Spleen (tissue), 11 donors: ENCODE measurements around the gene LRBA. TPM values are rescaled to one million over a fixed set of nuclear protein-coding genes. Genes with fewer than 3 reads are reported as not detected.

Experiments
- DNase-seq: peaks from one replicate; pipeline ENCODE4 v3.0.0-alpha.2; 2020
- H3K27ac ChIP-seq, 8 donors: fragments of 200-600 bp; sonication (generic) in 7 of 8; 1 replicate in 4 of 8; 2 replicates in 4 of 8; pipeline versions ENCODE4 v1.5.0 to v1.8.0; 2016 to 2021; ENCODE audit warnings: inconsistent platforms in 4 of 8, mild to moderate bottlenecking in 4 of 8, moderate library complexity in 1 of 8
- H3K27me3 ChIP-seq, 7 donors: fragments of 200-600 bp; sonication (generic) in 6 of 7; replicated peaks in 1 of 7; 1 replicate in 4 of 7; 2 replicates in 3 of 7; pipeline versions ENCODE4 v1.5.0 to v1.8.0; 2016 to 2021; ENCODE audit warnings: inconsistent platforms in 3 of 7, mild to moderate bottlenecking in 1 of 7
- H3K36me3 ChIP-seq, 6 donors: fragments of 200-600 bp; sonication (generic) in 5 of 6; 1 replicate in 4 of 6; 2 replicates in 2 of 6; pipeline versions ENCODE4 v1.5.0 to v1.8.0; 2016 to 2021; ENCODE audit warnings: inconsistent platforms in 2 of 6
- H3K4me1 ChIP-seq, 6 donors: fragments of 200-600 bp; sonication (generic) in 5 of 6; 1 replicate in 3 of 6; 2 replicates in 3 of 6; pipeline versions ENCODE4 v1.5.0 to v1.8.0; 2016 to 2021; ENCODE audit warnings: inconsistent platforms in 3 of 6
- H3K4me3 ChIP-seq, 8 donors: fragments of 200-600 bp; sonication (generic) in 7 of 8; 1 replicate in 4 of 8; 2 replicates in 4 of 8; pipeline versions ENCODE4 v1.5.0 to v1.8.0; 2016 to 2021; ENCODE audit warnings: inconsistent platforms in 4 of 8, mild to moderate bottlenecking in 4 of 8, moderate library complexity in 2 of 8
- H3K9me3 ChIP-seq, 8 donors: fragments of 200-600 bp; sonication (generic) in 7 of 8; 1 replicate in 4 of 8; 2 replicates in 4 of 8; pipeline versions ENCODE4 v1.5.0 to v1.8.0; 2016 to 2021; ENCODE audit warnings: inconsistent platforms in 4 of 8
- CTCF ChIP-seq, 11 experiments: fragments of 200-600 bp in 7 of 11; fragments of 450-650 bp in 4 of 11; sonication (generic) in 4 of 11; IDR thresholded peaks in 8 of 11; conservative IDR thresholded peaks in 3 of 11; 1 replicate in 7 of 11; 2 replicates in 4 of 11; pipeline versions ENCODE4 v1.4.0 to v1.8.0; 2016 to 2021; ENCODE audit warnings: antibody characterized with exemption in 11 of 11, inconsistent platforms in 4 of 11, mild to moderate bottlenecking in 1 of 11
- POLR2A ChIP-seq, 3 donors: fragments of 450-650 bp; IDR thresholded peaks; one replicate each; pipeline ENCODE4 v1.5.1; 2017; ENCODE audit warnings: antibody characterized with exemption in 3 of 3, mild to moderate bottlenecking in 1 of 3
- POLR2AphosphoS5 ChIP-seq, 3 donors: sonication (generic); formaldehyde crosslinking; IDR thresholded peaks; one replicate each; pipeline ENCODE4 v1.5.1; 2017; ENCODE audit warnings: antibody characterized with exemption in 3 of 3
- WGBS, 5 donors: extraction: QIAGEN DNeasy Blood & Tissue Kit in 3 of 5; methylation state at CpG; one replicate each; pipeline versions ENCODE4 v1.1.5 to v1.1.7; 2013 to 2018; 5-methylcytosine and 5-hydroxymethylcytosine counted together
- intact Hi-C: fragments of 100-400 bp; cut with DNase I; formaldehyde crosslinking; loops from one replicate; pipeline ENCODE4 v1.15.0; 2023; ENCODE audit warnings: low total_unique reads
- polyA plus RNA-seq, 3 donors: library from polyadenylated mRNA; stranded (reverse); fragments of 200-250 nt; gene quantifications; one replicate each; pipeline ENCODE4 v1.2.1, GENCODE V29; 2013
- total RNA-seq, 7 donors: library from RNA; depleted of rRNA in 3 of 7; stranded (reverse); fragments of >200 nt in 3 of 7; fragmentation: NEBNext Ultra II Directional in 4 of 7; extraction: Animal tissue kit (Norgen Biotek cat#: 25700) in 4 of 7; gene quantifications; one replicate each; pipeline versions ENCODE4 v1.1.0 to v1.2.1, GENCODE V29; 2016 to 2021
- donor health status: healthy with polysubstance abuse.
- donor health status: DM: no; HTN: no; CAD: no; lungs with moderate emphysema.
- donor health status: DM: no; HTN: no; CAD: no.
- donor health status: Bipolar disorder and iron deficiency.
- donor health status: healthy.
- donor health status: DM: no; HTN: no; CAD: no.
- donor health status: DM: yes; HTN: yes; CAD: no.

LRBA gene
- total and polyA plus RNA-seq, 10 donors = 8.2 to 84.9 (median 50.5) TPM

- H3K4me3 ChIP-seq = no peak overlapping the region
- whole genome bisulfite sequencing, 5 donors = 80 to 95% (median 88%) methylated on average over 6 of the region's 6 CpGs
- no peak for DNase-seq
- intact Hi-C loops = no loop called here
- no peaks in the 10 kb centered on the region for H3K27me3 ChIP-seq
- H3K36me3 ChIP-seq = no peaks in the 10 kb centered on the region
- no peak overlapping the region for H3K27ac ChIP-seq
- H3K4me1 ChIP-seq = no peaks in the 10 kb centered on the region
- peaks cover 0 to 5% (median 0%) of the 10 kb centered on the region in 8 donors for H3K9me3 ChIP-seq
- no peak for TF ChIP-seq CTCF (IDR thresholded peaks at IDR 0.05 in 8 of 11, conservative IDR thresholded peaks at IDR 0.05 in 3 of 11)
- TF ChIP-seq POLR2A (IDR thresholded peaks at IDR 0.05) = no peak
- TF ChIP-seq POLR2AphosphoS5 (IDR thresholded peaks at IDR 0.05) = no peak
Observed at GRCh38 chr4:150501009-150501727, 513.9 kb downstream of the LRBA start.

- Histone ChIP-seq H3K4me3 (no peak overlapping the region), H3K27me3 (no peaks in the 10 kb centered on the region), H3K27ac (no peak overlapping the region), H3K9me3 (no peaks in the 10 kb centered on the region), H3K4me1 (no peaks in the 10 kb centered on the region), H3K36me3 (no peaks in the 10 kb centered on the region)
- TF ChIP-seq POLR2A (IDR thresholded peaks at IDR 0.05) (no peak), CTCF (IDR thresholded peaks at IDR 0.05 in 8 of 11, conservative IDR thresholded peaks at IDR 0.05 in 3 of 11) (no peak), POLR2AphosphoS5 (IDR thresholded peaks at IDR 0.05) (no peak)
- intact Hi-C loops = no loop called here
- DNase-seq = no peak
- 90 to 95% (median 93%) methylated on average over 3 of the region's 3 CpGs for WGBS, 5 donors
Observed at GRCh38 chr4:150497612-150498011, 517.5 kb downstream of the LRBA start.

- H3K36me3 ChIP-seq = peaks cover 0 to 3% (median 0%) of the 10 kb centered on the region in 6 donors
- no peak overlapping the region for H3K4me3 ChIP-seq
- H3K27ac ChIP-seq = no peak overlapping the region
- no peaks in the 10 kb centered on the region for H3K4me1 ChIP-seq
- intact Hi-C loops = no loop called here
- H3K27me3 ChIP-seq = no peaks in the 10 kb centered on the region
- no peak for TF ChIP-seq POLR2A (IDR thresholded peaks at IDR 0.05)
- TF ChIP-seq CTCF (IDR thresholded peaks at IDR 0.05 in 8 of 11, conservative IDR thresholded peaks at IDR 0.05 in 3 of 11) = no peak
- no peak for DNase-seq
- no peaks in the 10 kb centered on the region for H3K9me3 ChIP-seq
Observed at GRCh38 chr4:150495550-150495949, 519.5 kb downstream of the LRBA start.

- WGBS, 5 donors = 92 to 98% (median 96%) methylated on average over 2 of the region's 2 CpGs
- intact Hi-C loops = no loop called here
- Histone ChIP-seq H3K4me1 (no peaks in the 10 kb centered on the region), H3K36me3 (peaks cover 0 to 12% (median 0%) of the 10 kb centered on the region in 6 donors), H3K4me3 (no peak overlapping the region), H3K27me3 (no peaks in the 10 kb centered on the region), H3K9me3 (no peaks in the 10 kb centered on the region), H3K27ac (no peak overlapping the region)
- DNase-seq = no peak
- TF ChIP-seq POLR2AphosphoS5 (IDR thresholded peaks at IDR 0.05) = no peak
- no peak for TF ChIP-seq POLR2A (IDR thresholded peaks at IDR 0.05)
- no peak for TF ChIP-seq CTCF (IDR thresholded peaks at IDR 0.05 in 8 of 11, conservative IDR thresholded peaks at IDR 0.05 in 3 of 11)
Observed at GRCh38 chr4:150493851-150494250, 521.2 kb downstream of the LRBA start.
